HL-60 (cell line): ENCODE results near the gene CLINT1.

ENCODE experiments used
- CTCF ChIP-seq: IDR thresholded peaks from one replicate; pipeline ENCODE4 v1.5.1; 2011; ENCODE audit warnings: low read length, control low read depth, inconsistent platforms; ENCODE audit not compliant: insufficient read depth
- GABPA ChIP-seq: IDR thresholded peaks from 2 replicates; pipeline ENCODE4 v1.6.1; 2012; ENCODE audit warnings: low read depth
- POLR2AphosphoS5 ChIP-seq: IDR thresholded peaks from 2 replicates; pipeline ENCODE4 v1.6.1; 2012; ENCODE audit warnings: low read depth
- TF ChIP-seq, protein P1 (sequence below): IDR thresholded peaks from 2 replicates; pipeline ENCODE4 v1.6.1; 2012; ENCODE audit warnings: low read depth; ENCODE audit not compliant: insufficient replicate concordance

GRCh38 chr5:157739388-157740228 lies 119.3 kb downstream of the CLINT1 start:
- TF ChIP-seq CTCF, result no peak
- TF ChIP-seq POLR2AphosphoS5, result no peak
- TF ChIP-seq, protein P1, sequence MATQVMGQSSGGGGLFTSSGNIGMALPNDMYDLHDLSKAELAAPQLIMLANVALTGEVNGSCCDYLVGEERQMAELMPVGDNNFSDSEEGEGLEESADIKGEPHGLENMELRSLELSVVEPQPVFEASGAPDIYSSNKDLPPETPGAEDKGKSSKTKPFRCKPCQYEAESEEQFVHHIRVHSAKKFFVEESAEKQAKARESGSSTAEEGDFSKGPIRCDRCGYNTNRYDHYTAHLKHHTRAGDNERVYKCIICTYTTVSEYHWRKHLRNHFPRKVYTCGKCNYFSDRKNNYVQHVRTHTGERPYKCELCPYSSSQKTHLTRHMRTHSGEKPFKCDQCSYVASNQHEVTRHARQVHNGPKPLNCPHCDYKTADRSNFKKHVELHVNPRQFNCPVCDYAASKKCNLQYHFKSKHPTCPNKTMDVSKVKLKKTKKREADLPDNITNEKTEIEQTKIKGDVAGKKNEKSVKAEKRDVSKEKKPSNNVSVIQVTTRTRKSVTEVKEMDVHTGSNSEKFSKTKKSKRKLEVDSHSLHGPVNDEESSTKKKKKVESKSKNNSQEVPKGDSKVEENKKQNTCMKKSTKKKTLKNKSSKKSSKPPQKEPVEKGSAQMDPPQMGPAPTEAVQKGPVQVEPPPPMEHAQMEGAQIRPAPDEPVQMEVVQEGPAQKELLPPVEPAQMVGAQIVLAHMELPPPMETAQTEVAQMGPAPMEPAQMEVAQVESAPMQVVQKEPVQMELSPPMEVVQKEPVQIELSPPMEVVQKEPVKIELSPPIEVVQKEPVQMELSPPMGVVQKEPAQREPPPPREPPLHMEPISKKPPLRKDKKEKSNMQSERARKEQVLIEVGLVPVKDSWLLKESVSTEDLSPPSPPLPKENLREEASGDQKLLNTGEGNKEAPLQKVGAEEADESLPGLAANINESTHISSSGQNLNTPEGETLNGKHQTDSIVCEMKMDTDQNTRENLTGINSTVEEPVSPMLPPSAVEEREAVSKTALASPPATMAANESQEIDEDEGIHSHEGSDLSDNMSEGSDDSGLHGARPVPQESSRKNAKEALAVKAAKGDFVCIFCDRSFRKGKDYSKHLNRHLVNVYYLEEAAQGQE, result no peak
- no peak for TF ChIP-seq GABPA
